Transverse colon (tissue), 4 donors: ENCODE results near the gene CACNA1B.

ENCODE experiments used
- CTCF ChIP-seq, 5 experiments: fragments of 200-600 bp in 3 of 5; fragments of 450-650 bp in 2 of 5; sonication (generic) in 3 of 5; IDR thresholded peaks; 1 replicate in 2 of 5; 2 replicates in 3 of 5; pipeline ENCODE4 v1.5.1; 2016 to 2017; ENCODE audit warnings: antibody characterized with exemption in 5 of 5, inconsistent platforms in 3 of 5, mild to moderate bottlenecking in 2 of 5, moderate library complexity in 1 of 5
- EP300 ChIP-seq: sonication (generic); formaldehyde crosslinking; IDR thresholded peaks from one replicate; pipeline ENCODE4 v1.6.1; 2017; ENCODE audit warnings: antibody characterized with exemption, low read depth
- POLR2A ChIP-seq: fragments of 450-650 bp; IDR thresholded peaks from one replicate; pipeline ENCODE4 v1.6.1; 2016; ENCODE audit warnings: antibody characterized with exemption, mild to moderate bottlenecking, moderate library complexity
- POLR2AphosphoS5 ChIP-seq, 3 donors: sonication (generic); formaldehyde crosslinking; IDR thresholded peaks; one replicate each; pipeline ENCODE4 v1.6.1; 2016; ENCODE audit warnings: antibody characterized with exemption in 3 of 3

GRCh38 chr9:137902646-137903045 lies 25.1 kb downstream of the CACNA1B start:
- TF ChIP-seq POLR2A (no peak), CTCF (IDR thresholded peaks at IDR 0.05) (no peak), EP300 (no peak), POLR2AphosphoS5 (IDR thresholded peaks at IDR 0.05) (no peak)
